HepG2 (cell line): ENCODE data around the gene EGFL8. TPM values are rescaled to one million over a fixed set of nuclear protein-coding genes. Genes with fewer than 3 reads are reported as not detected.

Source experiments
- EP300 ChIP-seq, 3 experiments: sonication (generic) in 1 of 3; formaldehyde crosslinking in 1 of 3; IDR thresholded peaks; 2 replicates each; pipeline versions ENCODE4 v1.5.1 to v1.6.1; 2011 to 2020; ENCODE audit warnings: low read depth in 2 of 3, low read length in 2 of 3, borderline replicate concordance in 1 of 3, improper control_type of control experiment in 1 of 3, mild to moderate bottlenecking in 1 of 3, missing genetic modification reagents in 1 of 3, moderate library complexity in 1 of 3
- ETV5 ChIP-seq: IDR thresholded peaks from 2 replicates; pipeline ENCODE4 v1.6.1; 2018; ENCODE audit warnings: missing biosample characterization, missing genetic modification reagents, inconsistent platforms, borderline replicate concordance
- HDAC1 ChIP-seq: sonication (generic); formaldehyde crosslinking; IDR thresholded peaks from 2 replicates; pipeline ENCODE4 v1.5.1; 2020; ENCODE audit warnings: mild to moderate bottlenecking, missing genetic modification reagents
- RBM22 ChIP-seq: fragments of 200-400 bp; formaldehyde crosslinking; optimal IDR thresholded peaks from 2 replicates; pipeline ENCODE3; 2017; ENCODE audit warnings: mild to moderate bottlenecking, low read length, moderate library complexity
- RCOR2 ChIP-seq: IDR thresholded peaks from 2 replicates; pipeline ENCODE4 v1.6.1; 2016; ENCODE audit warnings: missing biosample characterization, missing genetic modification reagents
- ZBTB38 ChIP-seq: sonication (generic); formaldehyde crosslinking; IDR thresholded peaks from 2 replicates; pipeline ENCODE4 v1.5.1; 2020; ENCODE audit warnings: mild to moderate bottlenecking, missing genetic modification reagents
- ZNF17 ChIP-seq: sonication (generic); formaldehyde crosslinking; IDR thresholded peaks from 2 replicates; pipeline ENCODE4 v1.5.0; 2020; ENCODE audit warnings: mild to moderate bottlenecking, missing genetic modification reagents
- ZNF552 ChIP-seq: sonication (generic); formaldehyde crosslinking; IDR thresholded peaks from 2 replicates; pipeline ENCODE4 v1.9.0; 2022; ENCODE audit warnings: missing genetic modification reagents, mild to moderate bottlenecking, borderline replicate concordance
- polyA plus RNA-seq, 8 experiments: library from polyadenylated mRNA; depleted of rRNA in 3 of 8; stranded (reverse) in 7 of 8; unstranded in 1 of 8; fragments of >200 nt; fragmentation: Illumina TruSeq in 4 of 8; extraction: Trizol in 4 of 8; gene quantifications; 2 replicates each; pipeline versions ENCODE4 v1.2.1 to v1.2.3, GENCODE V29; 2011 to 2016; ENCODE audit warnings: low read depth in 4 of 8, missing spikeins in 1 of 8, mixed read lengths in 1 of 8; ENCODE audit not compliant: insufficient read depth in 1 of 8
- total RNA-seq, 5 experiments: library from RNA; depleted of rRNA; stranded (reverse); fragments of >200 nt; fragmentation: Illumina TruSeq; extraction: Trizol; gene quantifications; 2 replicates each; pipeline ENCODE4 v1.2.3, GENCODE V29; 2016; ENCODE audit warnings: low read depth in 1 of 5
- TF ChIP-seq, protein P1 (sequence below): IDR thresholded peaks from 2 replicates; pipeline ENCODE4 v1.6.1; 2016
- TF ChIP-seq, protein P2 (sequence below): sonication (generic); formaldehyde crosslinking; IDR thresholded peaks from 2 replicates; pipeline ENCODE4 v1.4.0; 2020; ENCODE audit warnings: low read depth, mild to moderate bottlenecking, missing genetic modification reagents
- TF ChIP-seq, protein P3 (sequence below): IDR thresholded peaks from 2 replicates; pipeline ENCODE4 v1.6.1; 2016; ENCODE audit warnings: missing compliant biosample characterization, missing genetic modification reagents, borderline replicate concordance
- TF ChIP-seq, protein P4 (sequence below): sonication (generic); formaldehyde crosslinking; IDR thresholded peaks from 2 replicates; pipeline ENCODE4 v1.9.0; 2021; ENCODE audit warnings: missing genetic modification reagents, borderline replicate concordance
- TF ChIP-seq, protein P5 (sequence below): sonication (generic); formaldehyde crosslinking; IDR thresholded peaks from 2 replicates; pipeline ENCODE4 v1.5.1; 2020; ENCODE audit warnings: mild to moderate bottlenecking, missing genetic modification reagents
- TF ChIP-seq, protein P6 (sequence below): sonication (generic); formaldehyde crosslinking; IDR thresholded peaks from 2 replicates; pipeline ENCODE4 v1.5.1; 2020; ENCODE audit warnings: mild to moderate bottlenecking, moderate library complexity, missing genetic modification reagents
- TF ChIP-seq, protein P7 (sequence below): sonication (generic); formaldehyde crosslinking; IDR thresholded peaks from 2 replicates; pipeline ENCODE4 v1.5.1; 2020; ENCODE audit warnings: mild to moderate bottlenecking, missing genetic modification reagents, moderate library complexity

EGFL8 gene
- total and polyA plus RNA-seq, 2 of the 13 experiments (the other 11 are each of a cell fraction or from before 2014, with no cell fraction given) = 10.0 to 11.5 TPM

DNA sequence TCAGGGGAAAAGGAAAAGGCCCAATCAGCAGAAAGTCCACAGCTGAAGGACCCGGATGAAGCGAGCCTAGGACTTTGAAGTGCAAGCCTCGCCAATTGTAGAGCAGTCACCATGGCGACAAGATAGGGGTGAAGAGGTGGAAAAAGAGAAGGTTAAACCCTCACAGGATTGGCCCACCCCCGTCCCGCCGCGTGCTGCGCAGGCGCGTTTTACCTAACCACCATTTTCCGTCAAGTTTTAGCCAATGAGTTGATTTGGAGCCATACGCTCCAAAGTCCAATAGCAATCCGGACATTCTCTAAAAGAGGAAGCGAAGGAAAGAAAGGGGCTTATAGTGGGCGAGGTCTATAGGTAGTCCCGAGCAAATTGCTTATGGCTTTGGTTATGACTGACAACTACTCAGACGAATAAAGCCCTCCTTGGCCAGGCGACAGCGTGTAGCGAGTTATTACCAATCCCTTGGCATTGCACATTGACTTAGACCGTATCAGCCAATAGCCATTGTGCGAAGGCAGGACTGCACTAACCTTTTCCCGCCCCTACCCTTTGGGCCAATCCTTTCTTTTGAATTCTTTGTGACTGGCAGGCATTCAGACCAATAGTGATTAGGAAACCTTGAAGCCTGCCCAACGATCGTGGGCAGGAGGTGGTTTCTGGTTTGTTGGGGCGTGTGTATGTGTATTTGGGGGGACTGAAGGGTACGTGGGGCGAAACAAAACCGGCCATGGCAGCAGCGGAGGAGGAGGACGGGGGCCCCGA, 13.6 kb downstream of the EGFL8 start, which contains the start of gene RNF5 (continued):
- peak; percentile 10 to 17; a peak in 1 of 4 replicates for TF ChIP-seq EP300 (IDR thresholded peaks at IDR 0.05; ENCODE audit: low read depth in 2 of 2, low read length in 2 of 2)
- TF ChIP-seq EP300 (CRISPR knock-in tag; IDR thresholded peaks at IDR 0.05; ENCODE audit: borderline replicate concordance) = no peak
- TF ChIP-seq, protein P1, sequence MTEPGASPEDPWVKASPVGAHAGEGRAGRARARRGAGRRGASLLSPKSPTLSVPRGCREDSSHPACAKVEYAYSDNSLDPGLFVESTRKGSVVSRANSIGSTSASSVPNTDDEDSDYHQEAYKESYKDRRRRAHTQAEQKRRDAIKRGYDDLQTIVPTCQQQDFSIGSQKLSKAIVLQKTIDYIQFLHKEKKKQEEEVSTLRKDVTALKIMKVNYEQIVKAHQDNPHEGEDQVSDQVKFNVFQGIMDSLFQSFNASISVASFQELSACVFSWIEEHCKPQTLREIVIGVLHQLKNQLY (CRISPR knock-in tag) = 0 out of 2 replicates have a peak, but pooled peaks have one; percentile 5
- no peak for TF ChIP-seq ZNF552 (CRISPR knock-in tag)
- TF ChIP-seq, protein P2, sequence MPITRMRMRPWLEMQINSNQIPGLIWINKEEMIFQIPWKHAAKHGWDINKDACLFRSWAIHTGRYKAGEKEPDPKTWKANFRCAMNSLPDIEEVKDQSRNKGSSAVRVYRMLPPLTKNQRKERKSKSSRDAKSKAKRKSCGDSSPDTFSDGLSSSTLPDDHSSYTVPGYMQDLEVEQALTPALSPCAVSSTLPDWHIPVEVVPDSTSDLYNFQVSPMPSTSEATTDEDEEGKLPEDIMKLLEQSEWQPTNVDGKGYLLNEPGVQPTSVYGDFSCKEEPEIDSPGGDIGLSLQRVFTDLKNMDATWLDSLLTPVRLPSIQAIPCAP (CRISPR knock-in tag) = no peak
- TF ChIP-seq, protein P3, sequence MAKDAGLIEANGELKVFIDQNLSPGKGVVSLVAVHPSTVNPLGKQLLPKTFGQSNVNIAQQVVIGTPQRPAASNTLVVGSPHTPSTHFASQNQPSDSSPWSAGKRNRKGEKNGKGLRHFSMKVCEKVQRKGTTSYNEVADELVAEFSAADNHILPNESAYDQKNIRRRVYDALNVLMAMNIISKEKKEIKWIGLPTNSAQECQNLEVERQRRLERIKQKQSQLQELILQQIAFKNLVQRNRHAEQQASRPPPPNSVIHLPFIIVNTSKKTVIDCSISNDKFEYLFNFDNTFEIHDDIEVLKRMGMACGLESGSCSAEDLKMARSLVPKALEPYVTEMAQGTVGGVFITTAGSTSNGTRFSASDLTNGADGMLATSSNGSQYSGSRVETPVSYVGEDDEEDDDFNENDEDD (CRISPR knock-in tag) = peak; percentile 25; the same call in 1 of the 2 replicates
- no peak for TF ChIP-seq ZBTB38 (CRISPR knock-in tag)
- TF ChIP-seq, protein P4, sequence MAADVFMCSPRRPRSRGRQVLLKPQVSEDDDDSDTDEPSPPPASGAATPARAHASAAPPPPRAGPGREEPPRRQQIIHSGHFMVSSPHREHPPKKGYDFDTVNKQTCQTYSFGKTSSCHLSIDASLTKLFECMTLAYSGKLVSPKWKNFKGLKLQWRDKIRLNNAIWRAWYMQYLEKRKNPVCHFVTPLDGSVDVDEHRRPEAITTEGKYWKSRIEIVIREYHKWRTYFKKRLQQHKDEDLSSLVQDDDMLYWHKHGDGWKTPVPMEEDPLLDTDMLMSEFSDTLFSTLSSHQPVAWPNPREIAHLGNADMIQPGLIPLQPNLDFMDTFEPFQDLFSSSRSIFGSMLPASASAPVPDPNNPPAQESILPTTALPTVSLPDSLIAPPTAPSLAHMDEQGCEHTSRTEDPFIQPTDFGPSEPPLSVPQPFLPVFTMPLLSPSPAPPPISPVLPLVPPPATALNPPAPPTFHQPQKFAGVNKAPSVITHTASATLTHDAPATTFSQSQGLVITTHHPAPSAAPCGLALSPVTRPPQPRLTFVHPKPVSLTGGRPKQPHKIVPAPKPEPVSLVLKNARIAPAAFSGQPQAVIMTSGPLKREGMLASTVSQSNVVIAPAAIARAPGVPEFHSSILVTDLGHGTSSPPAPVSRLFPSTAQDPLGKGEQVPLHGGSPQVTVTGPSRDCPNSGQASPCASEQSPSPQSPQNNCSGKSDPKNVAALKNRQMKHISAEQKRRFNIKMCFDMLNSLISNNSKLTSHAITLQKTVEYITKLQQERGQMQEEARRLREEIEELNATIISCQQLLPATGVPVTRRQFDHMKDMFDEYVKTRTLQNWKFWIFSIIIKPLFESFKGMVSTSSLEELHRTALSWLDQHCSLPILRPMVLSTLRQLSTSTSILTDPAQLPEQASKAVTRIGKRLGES (CRISPR knock-in tag) = no peak
- TF ChIP-seq ZNF17 (CRISPR knock-in tag) = no peak
- no peak for TF ChIP-seq RBM22
- peak; percentile 66 for TF ChIP-seq HDAC1
- TF ChIP-seq, protein P5, sequence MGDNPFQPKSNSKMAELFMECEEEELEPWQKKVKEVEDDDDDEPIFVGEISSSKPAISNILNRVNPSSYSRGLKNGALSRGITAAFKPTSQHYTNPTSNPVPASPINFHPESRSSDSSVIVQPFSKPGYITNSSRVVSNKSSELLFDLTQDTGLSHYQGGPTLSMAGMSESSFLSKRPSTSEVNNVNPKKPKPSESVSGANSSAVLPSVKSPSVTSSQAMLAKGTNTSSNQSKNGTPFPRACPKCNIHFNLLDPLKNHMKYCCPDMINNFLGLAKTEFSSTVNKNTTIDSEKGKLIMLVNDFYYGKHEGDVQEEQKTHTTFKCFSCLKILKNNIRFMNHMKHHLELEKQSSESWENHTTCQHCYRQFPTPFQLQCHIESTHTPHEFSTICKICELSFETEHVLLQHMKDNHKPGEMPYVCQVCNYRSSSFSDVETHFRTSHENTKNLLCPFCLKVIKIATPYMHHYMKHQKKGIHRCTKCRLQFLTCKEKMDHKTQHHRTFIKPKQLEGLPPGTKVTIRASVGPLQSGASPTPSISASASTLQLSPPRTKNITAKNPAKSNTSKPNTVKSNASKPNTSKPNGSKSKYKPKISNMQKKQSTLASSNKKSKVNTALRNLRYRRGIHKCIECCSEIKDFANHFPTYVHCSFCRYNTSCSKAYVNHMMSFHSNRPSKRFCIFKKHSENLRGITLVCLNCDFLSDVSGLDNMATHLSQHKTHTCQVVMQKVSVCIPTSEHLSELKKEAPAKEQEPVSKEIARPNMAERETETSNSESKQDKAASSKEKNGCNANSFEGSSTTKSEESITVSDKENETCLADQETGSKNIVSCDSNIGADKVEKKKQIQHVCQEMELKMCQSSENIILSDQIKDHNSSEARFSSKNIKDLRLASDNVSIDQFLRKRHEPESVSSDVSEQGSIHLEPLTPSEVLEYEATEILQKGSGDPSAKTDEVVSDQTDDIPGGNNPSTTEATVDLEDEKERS (CRISPR knock-in tag) = no peak; the same call in 1 of the 2 replicates
- no peak; the same call in none of the 2 replicates for TF ChIP-seq ETV5 (CRISPR knock-in tag)
- TF ChIP-seq, protein P6, sequence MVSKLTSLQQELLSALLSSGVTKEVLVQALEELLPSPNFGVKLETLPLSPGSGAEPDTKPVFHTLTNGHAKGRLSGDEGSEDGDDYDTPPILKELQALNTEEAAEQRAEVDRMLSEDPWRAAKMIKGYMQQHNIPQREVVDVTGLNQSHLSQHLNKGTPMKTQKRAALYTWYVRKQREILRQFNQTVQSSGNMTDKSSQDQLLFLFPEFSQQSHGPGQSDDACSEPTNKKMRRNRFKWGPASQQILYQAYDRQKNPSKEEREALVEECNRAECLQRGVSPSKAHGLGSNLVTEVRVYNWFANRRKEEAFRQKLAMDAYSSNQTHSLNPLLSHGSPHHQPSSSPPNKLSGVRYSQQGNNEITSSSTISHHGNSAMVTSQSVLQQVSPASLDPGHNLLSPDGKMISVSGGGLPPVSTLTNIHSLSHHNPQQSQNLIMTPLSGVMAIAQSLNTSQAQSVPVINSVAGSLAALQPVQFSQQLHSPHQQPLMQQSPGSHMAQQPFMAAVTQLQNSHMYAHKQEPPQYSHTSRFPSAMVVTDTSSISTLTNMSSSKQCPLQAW = no peak
- no peak for TF ChIP-seq RCOR2 (CRISPR knock-in tag)
- TF ChIP-seq, protein P7, sequence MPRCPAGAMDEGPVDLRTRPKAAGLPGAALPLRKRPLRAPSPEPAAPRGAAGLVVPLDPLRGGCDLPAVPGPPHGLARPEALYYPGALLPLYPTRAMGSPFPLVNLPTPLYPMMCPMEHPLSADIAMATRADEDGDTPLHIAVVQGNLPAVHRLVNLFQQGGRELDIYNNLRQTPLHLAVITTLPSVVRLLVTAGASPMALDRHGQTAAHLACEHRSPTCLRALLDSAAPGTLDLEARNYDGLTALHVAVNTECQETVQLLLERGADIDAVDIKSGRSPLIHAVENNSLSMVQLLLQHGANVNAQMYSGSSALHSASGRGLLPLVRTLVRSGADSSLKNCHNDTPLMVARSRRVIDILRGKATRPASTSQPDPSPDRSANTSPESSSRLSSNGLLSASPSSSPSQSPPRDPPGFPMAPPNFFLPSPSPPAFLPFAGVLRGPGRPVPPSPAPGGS (CRISPR knock-in tag) = no peak
